Activated gamma-delta T cell treated with Interleukin-2 at 50 U/mL for 16 hours (primary cell): ENCODE measurements around the gene CBX5.
A peak's percentile ranks its signal among the peaks of the same experiment; 100 is the strongest.
"Not testable (repeated sequence)": the region's sequence is repeated elsewhere in the genome, so short reads cannot be mapped to it uniquely, and the experiment has no call there.

Source experiments
- DNase-seq: peaks from one replicate; pipeline ENCODE4 v3.0.0-alpha.2; 2020

CBX5 gene

DNA sequence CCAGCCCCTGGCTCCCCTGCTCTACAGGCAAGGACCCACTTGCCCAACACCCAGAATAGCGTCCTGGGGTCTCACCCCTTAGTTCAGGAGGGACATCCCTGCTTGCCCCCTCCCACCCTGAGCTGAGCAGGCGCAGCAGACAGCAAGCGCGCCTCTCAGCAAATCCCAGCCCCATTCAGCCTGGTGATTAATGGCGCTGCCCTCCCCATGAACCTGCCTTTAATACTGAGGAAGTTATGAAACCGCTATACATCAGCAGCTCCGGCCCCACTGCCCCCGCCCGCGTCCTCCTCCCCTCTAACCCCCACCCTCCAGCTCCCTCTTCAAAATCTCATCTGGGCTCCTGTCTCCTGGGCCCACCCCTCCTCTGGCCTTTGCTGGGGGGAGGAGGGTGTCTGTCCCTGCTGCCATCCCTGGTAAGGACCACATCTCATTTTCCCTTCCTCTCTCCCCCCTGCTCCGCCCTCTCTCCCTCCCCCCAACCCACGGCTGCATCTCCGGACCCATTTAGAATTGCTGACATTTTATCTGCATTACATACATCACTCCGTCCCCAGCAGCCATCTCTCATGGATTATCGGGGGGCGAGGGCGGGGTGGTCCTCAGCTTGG lies 84.1 kb downstream of the CBX5 start:
- no peak for DNase-seq

DNA sequence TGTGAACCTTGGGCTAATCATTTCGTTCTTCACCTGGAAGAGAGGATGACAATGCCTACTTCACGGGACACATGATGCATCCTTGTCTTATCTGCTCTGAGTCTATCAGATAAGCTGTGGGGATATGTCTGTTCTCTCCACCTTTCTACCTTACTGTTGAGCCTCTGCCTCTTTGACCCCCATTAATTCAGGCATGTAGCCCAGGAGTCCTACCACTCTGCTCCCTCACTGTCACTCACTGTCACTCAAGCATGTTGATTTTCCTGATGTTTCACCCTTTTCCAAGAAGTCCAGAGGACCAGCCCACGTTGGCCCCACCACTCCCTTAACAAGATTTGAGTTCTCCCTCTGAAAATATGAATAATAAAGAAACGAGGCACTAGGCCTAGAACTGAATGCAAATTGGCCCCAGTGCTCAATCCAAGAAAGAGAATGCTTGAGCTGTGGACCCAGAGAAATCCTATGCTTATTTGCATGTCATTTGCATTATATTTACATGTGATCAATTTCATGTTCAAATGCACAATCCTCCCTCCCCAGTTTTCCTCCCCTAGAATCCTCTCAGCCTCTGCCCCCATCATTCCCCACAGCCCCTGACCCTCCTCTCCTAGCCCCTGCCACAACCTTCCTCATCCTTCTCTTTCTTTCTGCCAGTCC lies 84.7 kb downstream of the CBX5 start:
- no peak for DNase-seq

DNA sequence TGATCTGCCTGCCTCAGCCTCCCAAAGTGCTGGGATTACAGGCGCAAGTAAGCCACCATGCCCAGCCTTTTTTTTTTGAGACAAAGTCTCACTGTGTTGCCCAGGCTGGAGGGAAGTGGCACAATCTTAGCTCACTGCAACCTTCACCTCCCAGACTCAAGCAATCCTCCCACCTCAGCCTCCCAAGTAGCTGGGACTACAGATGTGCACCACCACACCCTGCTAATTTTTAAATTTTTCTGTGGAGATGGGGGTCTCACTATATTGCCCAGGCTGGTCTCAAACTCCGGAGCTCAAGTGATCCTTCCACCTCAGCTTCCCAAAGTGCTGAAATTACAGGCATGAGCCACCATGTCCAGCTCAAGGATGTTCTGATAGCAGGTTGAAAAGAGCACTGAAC lies 85.3 kb downstream of the CBX5 start:
- DNase-seq: not testable (repeated sequence)

DNA sequence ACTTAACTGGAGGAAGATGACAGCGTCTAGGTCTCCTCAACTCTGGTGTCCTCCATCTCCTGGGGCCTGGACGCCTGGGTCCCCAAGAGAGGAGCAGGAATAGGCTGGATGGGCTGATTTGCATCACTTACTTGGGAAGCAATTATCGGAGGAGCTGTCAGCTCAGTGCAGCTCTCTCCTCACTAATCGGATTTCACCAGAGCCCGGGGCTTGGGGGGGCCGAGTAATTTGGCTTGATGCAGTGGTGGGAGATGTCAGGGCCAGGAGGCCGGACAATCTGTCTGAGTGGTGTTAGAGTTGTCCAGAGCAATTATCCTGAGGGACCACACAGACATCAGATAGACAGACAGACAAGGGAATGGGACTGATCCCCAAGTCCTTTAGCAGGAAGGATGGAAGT lies 86.5 kb downstream of the CBX5 start:
- no peak for DNase-seq

DNA sequence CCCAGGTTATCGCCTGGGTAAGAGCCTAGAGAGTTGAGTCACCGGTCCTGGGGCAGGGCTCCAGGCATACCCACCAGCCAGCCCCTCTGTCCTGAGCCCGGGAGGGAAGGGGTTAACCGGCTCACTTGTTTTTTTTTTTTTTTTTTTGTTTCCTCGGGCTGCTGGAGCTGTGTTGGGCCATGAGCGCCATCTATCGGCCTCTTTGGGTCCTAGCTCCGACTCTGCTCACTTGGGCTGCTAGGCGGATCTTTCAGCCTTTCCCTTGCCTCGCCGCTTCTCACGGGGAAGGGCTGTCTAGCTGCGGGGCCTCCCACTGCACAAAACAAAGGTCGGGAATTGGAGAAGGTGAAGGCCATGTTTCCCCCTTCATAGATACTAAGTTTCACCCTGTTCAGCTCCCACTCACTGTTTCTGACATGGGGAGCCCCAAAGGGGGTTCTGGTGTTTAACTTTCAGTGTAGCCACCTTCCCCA lies 88.3 kb downstream of the CBX5 start:
- peak; percentile 72 for DNase-seq

DNA sequence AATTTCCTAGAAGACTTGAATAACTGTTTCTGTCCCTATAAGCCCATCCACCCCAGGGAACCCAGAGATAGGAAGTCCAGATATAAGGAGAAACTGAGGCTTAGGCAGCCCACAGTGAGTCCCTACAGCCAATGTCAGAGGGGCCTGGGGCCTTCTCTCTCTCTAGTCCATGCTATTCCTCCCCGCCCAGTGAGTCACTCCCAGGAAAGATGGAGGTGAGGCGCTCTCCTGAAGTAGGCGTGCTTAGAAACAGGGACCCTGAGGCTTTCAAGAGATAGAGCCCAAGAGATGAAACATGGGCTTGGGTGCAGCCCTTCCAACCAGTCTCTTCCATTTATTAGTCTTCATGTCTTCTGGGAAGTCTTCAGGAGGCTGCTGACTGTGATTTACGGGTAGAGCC lies 88.8 kb downstream of the CBX5 start:
- DNase-seq: no peak

DNA sequence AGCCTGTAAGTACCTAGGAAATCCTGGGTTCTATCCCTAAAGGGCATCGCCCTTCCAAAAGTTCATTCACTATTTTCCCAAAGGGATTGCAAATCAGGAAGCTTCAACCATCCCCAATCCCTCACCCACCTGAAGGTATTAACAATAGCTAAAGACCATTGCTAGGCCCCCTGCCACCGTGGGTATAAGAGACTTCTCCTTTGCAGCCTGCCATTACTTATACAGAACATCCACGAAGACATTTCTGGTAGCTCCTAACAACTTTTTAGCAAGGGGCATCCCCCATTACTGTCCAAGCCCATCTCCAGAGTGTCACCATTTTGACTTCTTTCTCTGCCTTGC lies 90.8 kb downstream of the CBX5 start:
- no peak for DNase-seq

DNA sequence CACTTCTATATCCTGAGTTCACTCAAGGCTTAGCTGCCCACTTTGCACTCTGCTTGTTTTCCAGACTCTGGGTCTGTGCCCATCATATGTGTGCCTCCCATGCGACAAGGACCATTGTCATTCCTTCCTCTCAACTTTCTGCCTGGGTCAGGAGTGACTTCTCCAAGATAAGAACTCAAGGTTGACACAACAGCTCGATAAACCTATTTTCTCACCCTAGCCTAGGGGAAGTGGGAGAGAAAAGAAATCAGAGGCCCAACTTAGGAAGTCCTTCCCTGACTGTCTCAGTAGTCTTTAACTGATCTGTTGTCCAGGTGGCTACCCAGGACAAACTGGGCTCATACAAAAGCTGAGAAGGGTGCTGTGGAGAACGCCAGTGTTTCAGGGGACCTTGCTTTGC lies 92.8 kb downstream of the CBX5 start:
- DNase-seq: no peak

DNA sequence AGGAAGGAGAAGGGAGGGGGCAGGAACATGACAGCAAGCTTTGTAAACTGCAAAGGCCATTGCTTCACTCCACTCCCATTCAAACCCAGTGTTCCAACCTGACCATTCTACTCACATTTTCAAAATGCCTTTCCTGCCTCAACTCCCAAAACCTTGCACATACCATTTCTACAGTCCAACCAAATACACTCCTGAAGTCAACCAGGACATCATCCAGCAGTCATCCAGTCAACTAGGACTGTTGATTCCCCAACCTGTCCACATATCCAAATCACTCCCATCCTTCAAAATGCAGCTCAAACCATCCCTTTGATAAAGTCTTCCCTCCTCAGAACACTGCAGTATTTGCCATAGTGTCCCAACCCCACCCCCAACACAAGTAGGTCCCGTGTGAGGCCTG lies 94.0 kb downstream of the CBX5 start:
- DNase-seq: no peak

DNA sequence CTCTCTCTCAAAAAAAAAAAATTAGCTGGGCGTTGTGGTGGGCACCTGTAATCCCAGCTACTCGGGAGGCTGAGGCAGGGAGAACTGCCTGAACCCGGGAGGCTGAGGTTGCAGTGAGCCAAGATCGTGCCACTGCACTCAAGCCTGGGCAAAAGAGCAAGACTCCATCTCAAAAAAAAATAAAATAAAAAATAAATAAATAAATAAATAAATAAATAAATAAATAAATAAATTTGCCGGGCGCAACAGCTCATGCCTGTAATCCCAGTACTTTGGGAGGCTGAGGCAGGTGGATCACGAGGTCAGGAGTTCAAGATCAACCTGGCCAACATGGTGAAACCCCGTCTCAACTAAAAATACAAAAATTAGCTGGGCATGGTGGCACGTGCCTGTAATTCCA lies 94.6 kb downstream of the CBX5 start:
- DNase-seq: not testable (repeated sequence)

DNA sequence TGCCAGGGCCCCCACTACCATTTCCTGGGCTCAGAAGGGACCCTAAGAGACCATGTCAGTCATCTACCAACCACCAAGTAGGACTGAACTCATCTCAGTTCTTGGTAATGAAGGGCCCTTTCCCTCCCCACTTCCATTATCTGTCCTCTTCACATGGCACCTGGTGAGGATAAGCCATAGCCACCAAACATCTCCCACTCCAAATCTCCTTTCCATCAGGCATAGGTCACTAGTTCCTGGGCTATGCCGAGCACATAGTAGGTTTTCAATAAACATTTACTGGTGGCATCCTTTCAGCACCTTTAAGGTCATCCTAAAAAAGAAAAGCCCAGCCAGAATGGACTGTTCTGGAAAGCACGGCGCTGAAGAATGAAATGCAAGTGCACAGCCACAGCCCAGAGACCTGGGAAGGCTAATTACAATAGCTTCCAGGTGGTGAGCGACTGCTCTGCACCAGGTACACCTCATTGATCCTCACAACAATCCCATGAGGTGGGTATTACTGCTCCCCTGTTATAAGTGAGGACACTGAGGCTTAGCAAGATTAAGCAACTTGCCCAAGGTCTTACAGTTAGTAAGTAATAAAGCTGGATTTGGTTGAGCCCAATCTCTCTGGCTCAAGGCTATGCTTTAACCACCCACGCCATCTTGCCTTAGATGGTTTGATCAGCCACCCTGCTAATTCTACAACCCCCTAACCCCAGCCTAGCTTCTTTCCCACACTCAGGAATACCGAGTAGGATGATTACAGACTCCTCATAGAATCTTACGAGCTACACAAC lies 95.7 kb downstream of the CBX5 start:
- no peak for DNase-seq

DNA sequence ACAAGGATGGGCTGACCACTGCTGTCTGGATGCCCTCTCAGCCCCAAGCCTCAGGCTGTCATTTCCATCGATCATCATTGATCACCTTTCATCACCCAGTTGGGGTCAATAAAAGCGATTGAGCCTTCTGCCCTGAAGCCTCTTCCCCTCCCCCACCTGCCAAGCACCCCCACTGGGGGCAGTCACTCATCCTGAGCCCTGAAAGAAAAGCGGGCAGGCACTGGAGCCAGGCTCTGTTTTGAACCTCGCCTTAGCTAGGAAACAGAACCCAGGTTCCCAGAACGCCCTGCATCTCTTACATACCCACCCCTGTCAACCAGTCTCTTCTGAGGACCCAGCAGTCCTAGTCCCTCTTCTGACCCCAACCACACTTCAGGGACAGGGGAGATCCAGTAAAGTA lies 96.9 kb downstream of the CBX5 start:
- DNase-seq: no peak

DNA sequence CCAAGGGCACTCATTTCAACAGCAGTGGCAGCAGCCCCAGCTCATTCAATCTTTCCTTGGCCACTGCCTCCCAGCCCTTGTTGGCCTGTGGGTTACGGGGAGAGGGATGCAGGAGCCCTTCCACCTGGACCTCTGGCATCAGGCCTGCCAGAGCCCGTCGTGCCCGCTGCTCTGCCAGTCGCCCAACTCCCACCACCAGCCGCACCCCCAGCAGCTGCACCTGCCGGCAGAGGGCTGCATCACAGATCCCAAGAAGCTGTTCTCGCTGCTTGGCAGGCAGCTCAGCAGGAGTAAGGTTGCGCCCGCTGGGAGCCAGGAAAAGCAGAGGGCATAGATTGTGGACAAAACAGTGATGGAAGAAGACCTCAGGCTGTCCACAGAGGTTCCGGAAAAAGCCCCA lies 97.8 kb downstream of the CBX5 start:
- DNase-seq: no peak
